HCT116 (cell line): ENCODE measurements around the gene KATNBL1. TPM values are rescaled to one million over a fixed set of nuclear protein-coding genes. Genes with fewer than 3 reads are reported as not detected.
A peak's percentile ranks its signal among the peaks of the same experiment; 100 is the strongest.

Experiments used
- ATAC-seq: fragments of 200-7000 bp; cut with Tn5 transposase; 2 replicates; pipeline ENCODE4 v1.9.1; 2020; ENCODE audit warnings: mild to moderate bottlenecking, moderate library complexity
- BruUV-seq: library from RNA; stranded (reverse); fragments of 400-500 nt; replicated peaks from 2 replicates; lab custom pipeline; 2021; lab: Mats Ljungman, UMichigan
- CTCF ChIA-PET: fragments of 300-600 bp; sonication (Branson Sonifier 250); formaldehyde crosslinking; loops from one replicate; lab custom pipeline; 2021; ENCODE audit warnings: antibody characterized with exemption; lab: Charles Lee
- POLR2A ChIA-PET: fragments of 300-600, 350-600 bp; sonication (Branson Sonifier 250); formaldehyde crosslinking; loops from one replicate; lab custom pipeline; 2021; ENCODE audit warnings: antibody characterized with exemption; lab: Charles Lee
- RAD21 ChIA-PET, 2 experiments: fragments of 300-600 bp; sonication (Branson Sonifier 250); formaldehyde crosslinking; loops; one replicate each; lab custom pipeline; 2023; ENCODE audit warnings: low total read pairs in 2 of 2; ENCODE audit not compliant: uncharacterized antibody in 2 of 2, unreplicated experiment in 2 of 2, low non-redundant PET in 1 of 2; lab: Charles Lee
- DNase-seq: peaks from one replicate; pipeline ENCODE4 v3.0.0-alpha.2; 2010; ENCODE audit warnings: low read depth, low spot score
- H2AFZ ChIP-seq: fragments of 200-600 bp; shearing (Covaris generic), sonication (generic); 2 replicates; pipeline ENCODE4 v1.6.1; 2017; ENCODE audit warnings: low read depth, mixed run types, mixed read lengths, antibody characterized with exemption, low read length; ENCODE audit not compliant: poor library complexity, severe bottlenecking
- H3K27ac ChIP-seq: 2 replicates; pipeline ENCODE4 v1.5.1; 2012; ENCODE audit warnings: low read depth, low read length
- H3K27me3 ChIP-seq: fragments of 200-600 bp; sonication (generic); 2 replicates; pipeline ENCODE4 v1.6.1; 2016; ENCODE audit warnings: mixed run types, low read length, mixed read lengths; ENCODE audit not compliant: insufficient read depth
- H3K36me3 ChIP-seq, 2 experiments: fragments of 200-500 bp in 1 of 2; fragments of 200-600 bp in 1 of 2; sonication (Bioruptor generic) in 1 of 2; sonication (generic) in 1 of 2; 2 replicates each; pipeline versions ENCODE4 v1.5.1 to v1.6.1; 2014 to 2016; ENCODE audit warnings: low read length in 2 of 2, inconsistent platforms in 1 of 2, mixed read lengths in 1 of 2, mixed run types in 1 of 2; ENCODE audit not compliant: insufficient read depth in 2 of 2, control insufficient read depth in 1 of 2
- H3K4me1 ChIP-seq, 2 experiments: fragments of 200-600 bp in 1 of 2; sonication (generic) in 1 of 2; 2 replicates each; pipeline versions ENCODE4 v1.5.1 to v1.6.1; 2012 to 2017; ENCODE audit warnings: low read length in 2 of 2, inconsistent platforms in 1 of 2, mild to moderate bottlenecking in 1 of 2, mixed read lengths in 1 of 2, mixed run types in 1 of 2, moderate library complexity in 1 of 2; ENCODE audit not compliant: insufficient read depth in 2 of 2, control insufficient read depth in 1 of 2
- H3K4me2 ChIP-seq: fragments of 200-600 bp; sonication (generic); 2 replicates; pipeline ENCODE4 v1.6.1; 2017; ENCODE audit warnings: mixed run types, low read length, mixed read lengths
- H3K4me3 ChIP-seq, 2 experiments: fragments of 200-600 bp in 1 of 2; sonication (generic) in 1 of 2; replicated peaks in 1 of 2; 2 replicates each; pipeline ENCODE4 v1.5.1; 2011 to 2016; ENCODE audit warnings: low read length in 2 of 2, control low read depth in 1 of 2, low read depth in 1 of 2, mild to moderate bottlenecking in 1 of 2, mixed read lengths in 1 of 2, mixed run types in 1 of 2
- H3K79me2 ChIP-seq: fragments of 200-600 bp; sonication (generic); 2 replicates; pipeline ENCODE4 v1.6.1; 2017; ENCODE audit warnings: mild to moderate bottlenecking, mixed run types, low read length, moderate library complexity, mixed read lengths; ENCODE audit not compliant: insufficient read depth
- H3K9ac ChIP-seq: fragments of 200-600 bp; sonication (generic); 2 replicates; pipeline ENCODE4 v1.6.1; 2016; ENCODE audit warnings: low read length, mixed read lengths
- H3K9me2 ChIP-seq: fragments of 200-600 bp; sonication (generic), shearing (Covaris generic); 2 replicates; pipeline ENCODE4 v1.6.1; 2017; ENCODE audit warnings: mixed run types, mild to moderate bottlenecking, moderate library complexity; ENCODE audit not compliant: insufficient read depth
- H3K9me3 ChIP-seq, 2 experiments: fragments of 200-500 bp in 1 of 2; fragments of 200-600 bp in 1 of 2; sonication (Bioruptor generic) in 1 of 2; sonication (generic) in 1 of 2; 2 replicates each; pipeline ENCODE4 v1.6.1; 2014 to 2017; ENCODE audit warnings: low read length in 2 of 2, mixed read lengths in 2 of 2, inconsistent platforms in 1 of 2, low read depth in 1 of 2, mild to moderate bottlenecking in 1 of 2, mixed run types in 1 of 2, moderate library complexity in 1 of 2; ENCODE audit not compliant: control insufficient read depth in 1 of 2, insufficient read depth in 1 of 2
- H4K20me1 ChIP-seq: fragments of 200-600 bp; sonication (generic), shearing (Covaris generic); 2 replicates; pipeline ENCODE4 v1.6.1; 2017; ENCODE audit warnings: mixed run types, mild to moderate bottlenecking, moderate library complexity; ENCODE audit not compliant: insufficient read depth
- ELF1 ChIP-seq: IDR thresholded peaks from 2 replicates; pipeline ENCODE4 v1.6.1; 2012; ENCODE audit warnings: low read depth, borderline replicate concordance
- JUND ChIP-seq: IDR thresholded peaks from 2 replicates; pipeline ENCODE4 v1.6.1; 2012
- intact Hi-C: fragments of 100-400 bp; cut with micrococcal nuclease; formaldehyde crosslinking; loops from 2 replicates; pipeline ENCODE4 v1.10.0; 2022
- total RNA-seq: library from RNA; stranded (reverse); gene quantifications from one replicate; pipeline ENCODE4 v1.2.1, GENCODE V29; 2021; ENCODE audit not compliant: unreplicated experiment
- TF ChIP-seq, protein P1 (sequence below): IDR thresholded peaks from 2 replicates; pipeline ENCODE4 v1.6.1; 2011; ENCODE audit warnings: mild to moderate bottlenecking, low read length, moderate library complexity; ENCODE audit not compliant: insufficient replicate concordance; ENCODE audit errors: extremely low read depth
- TF ChIP-seq, protein P2 (sequence below): IDR thresholded peaks from 2 replicates; pipeline ENCODE4 v1.6.1; 2012

KATNBL1 gene
- total RNA-seq, 1 experiment from 2014 or later: 40.5 TPM

DNA sequence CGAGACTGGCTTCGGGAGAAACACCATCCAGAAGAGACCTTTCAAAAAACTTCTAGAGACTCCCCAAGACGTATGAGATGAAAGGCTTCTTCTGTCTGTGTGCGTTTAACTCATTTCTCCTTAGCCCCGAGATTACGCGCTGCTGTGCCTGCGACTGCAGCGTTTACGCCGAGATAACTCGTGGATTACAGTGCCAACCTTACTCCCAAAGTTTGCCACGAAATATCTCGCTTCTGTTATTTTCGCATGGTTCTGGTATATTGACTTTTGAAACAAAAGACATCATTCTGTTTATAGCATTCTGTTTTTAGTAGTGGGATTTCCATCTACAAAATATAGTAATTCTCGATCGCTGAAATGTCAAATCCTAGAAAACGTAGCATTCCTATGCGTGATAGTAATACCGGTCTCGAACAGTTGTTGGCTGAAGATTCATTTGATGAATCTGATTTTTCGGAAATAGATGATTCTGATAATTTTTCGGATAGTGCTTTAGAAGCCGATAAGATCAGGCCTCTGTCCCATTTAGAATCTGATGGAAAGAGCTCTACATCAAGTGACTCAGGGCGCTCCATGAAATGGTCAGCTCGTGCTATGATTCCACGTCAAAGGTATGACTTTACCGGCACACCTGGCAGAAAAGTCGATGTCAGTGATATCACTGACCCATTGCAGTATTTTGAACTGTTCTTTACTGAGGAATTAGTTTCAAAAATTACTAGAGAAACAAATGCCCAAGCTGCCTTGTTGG is 107.5 kb downstream of the KATNBL1 start:
- TSS peak; percentile 81 for BruUV-seq
- RAD21 ChIA-PET: no interaction called here
- Histone ChIP-seq H3K4me1 (peaks cover 3 to 16% of the 10 kb centered on the region in 2 experiments; a peak in 2 of 4 replicates), H3K4me2 (peak overlapping the region; percentile 74), H3K27ac (peak overlapping the region; percentile 38), H3K79me2 (peaks cover 41% of the 10 kb centered on the region), H3K4me3 (peak overlapping the region; percentile 93 to 97), H3K36me3 (no peaks in the 10 kb centered on the region), H3K9me3 (peaks cover 0 to 7% of the 10 kb centered on the region in 2 experiments; a peak in 1 of 4 replicates), H3K9ac (peak overlapping the region; percentile 84), H3K27me3 (no peaks in the 10 kb centered on the region), H2AFZ (peak overlapping the region; percentile 39), H3K9me2 (no peaks in the 10 kb centered on the region), H4K20me1 (no peaks in the 10 kb centered on the region)
- CTCF ChIA-PET: no interaction called here
- POLR2A ChIA-PET: interaction anchor here (0.7 to 1.0 kb wide), 2 partner anchors 62 to 107 kb away, joined by 3 to 4 read pairs; partner anchors contain the start of gene KATNBL1
- intact Hi-C loops: no loop called here
- no peak for ATAC-seq
- TF ChIP-seq ELF1 (no peak), JUND (no peak)
- TF ChIP-seq, protein P1, sequence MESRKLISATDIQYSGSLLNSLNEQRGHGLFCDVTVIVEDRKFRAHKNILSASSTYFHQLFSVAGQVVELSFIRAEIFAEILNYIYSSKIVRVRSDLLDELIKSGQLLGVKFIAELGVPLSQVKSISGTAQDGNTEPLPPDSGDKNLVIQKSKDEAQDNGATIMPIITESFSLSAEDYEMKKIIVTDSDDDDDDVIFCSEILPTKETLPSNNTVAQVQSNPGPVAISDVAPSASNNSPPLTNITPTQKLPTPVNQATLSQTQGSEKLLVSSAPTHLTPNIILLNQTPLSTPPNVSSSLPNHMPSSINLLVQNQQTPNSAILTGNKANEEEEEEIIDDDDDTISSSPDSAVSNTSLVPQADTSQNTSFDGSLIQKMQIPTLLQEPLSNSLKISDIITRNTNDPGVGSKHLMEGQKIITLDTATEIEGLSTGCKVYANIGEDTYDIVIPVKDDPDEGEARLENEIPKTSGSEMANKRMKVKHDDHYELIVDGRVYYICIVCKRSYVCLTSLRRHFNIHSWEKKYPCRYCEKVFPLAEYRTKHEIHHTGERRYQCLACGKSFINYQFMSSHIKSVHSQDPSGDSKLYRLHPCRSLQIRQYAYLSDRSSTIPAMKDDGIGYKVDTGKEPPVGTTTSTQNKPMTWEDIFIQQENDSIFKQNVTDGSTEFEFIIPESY: no peak
- TF ChIP-seq, protein P2, sequence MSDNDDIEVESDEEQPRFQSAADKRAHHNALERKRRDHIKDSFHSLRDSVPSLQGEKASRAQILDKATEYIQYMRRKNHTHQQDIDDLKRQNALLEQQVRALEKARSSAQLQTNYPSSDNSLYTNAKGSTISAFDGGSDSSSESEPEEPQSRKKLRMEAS: no peak
- no peak for DNase-seq
